Epithelial cell of esophagus (primary cell): ENCODE measurements around the gene LUZP1.
A peak's percentile ranks its signal among the peaks of the same experiment; 100 is the strongest.

Experiments
- DNase-seq: peaks from one replicate; pipeline ENCODE4 v3.0.0; 2010; ENCODE audit warnings: low read depth
- H3K4me3 ChIP-seq: 2 replicates; pipeline ENCODE4 v1.5.1; 2011; ENCODE audit warnings: mild to moderate bottlenecking, low read length, control low read depth
- TF ChIP-seq, protein P1 (sequence below): IDR thresholded peaks from 2 replicates; pipeline ENCODE4 v1.5.1; 2011; ENCODE audit warnings: low read depth, mild to moderate bottlenecking, low read length, control low read depth, inconsistent platforms; ENCODE audit not compliant: insufficient read depth; ENCODE audit errors: missing control alignments

LUZP1 gene

DNA sequence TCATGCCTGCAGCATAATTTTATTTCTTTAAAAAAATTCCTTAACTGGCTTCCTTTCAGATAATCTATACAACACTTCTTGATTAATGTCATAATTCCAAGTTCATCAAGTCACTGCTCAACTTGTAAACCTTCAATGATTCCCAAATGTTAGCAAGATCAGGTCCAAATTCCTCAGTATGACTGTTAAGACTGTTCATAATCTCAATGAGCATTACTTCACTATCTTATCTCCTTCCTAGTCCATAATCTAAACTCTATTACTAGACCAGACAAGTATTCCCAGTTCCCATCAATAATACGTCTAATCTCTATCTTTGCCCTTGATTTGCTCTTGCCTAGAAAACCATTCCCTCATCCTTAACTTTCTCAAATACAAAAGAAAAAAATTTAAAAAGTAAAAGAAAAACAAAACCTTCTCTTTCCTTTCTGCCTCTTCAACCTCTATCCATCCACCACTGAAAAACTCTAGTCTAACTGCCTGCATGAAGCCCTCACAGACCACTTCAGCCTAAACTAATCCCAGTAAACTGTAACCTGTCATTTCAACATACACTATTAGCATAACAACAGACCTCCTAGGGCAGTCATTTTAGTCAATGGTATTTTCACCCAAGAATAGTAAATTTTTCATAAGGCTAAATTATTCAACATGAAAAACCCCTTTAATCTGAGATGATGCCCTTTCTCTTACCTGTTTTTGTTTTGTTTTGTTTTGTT is 15.5 kb downstream of the LUZP1 start:
- no peak overlapping the region for H3K4me3 ChIP-seq
- TF ChIP-seq, protein P1, sequence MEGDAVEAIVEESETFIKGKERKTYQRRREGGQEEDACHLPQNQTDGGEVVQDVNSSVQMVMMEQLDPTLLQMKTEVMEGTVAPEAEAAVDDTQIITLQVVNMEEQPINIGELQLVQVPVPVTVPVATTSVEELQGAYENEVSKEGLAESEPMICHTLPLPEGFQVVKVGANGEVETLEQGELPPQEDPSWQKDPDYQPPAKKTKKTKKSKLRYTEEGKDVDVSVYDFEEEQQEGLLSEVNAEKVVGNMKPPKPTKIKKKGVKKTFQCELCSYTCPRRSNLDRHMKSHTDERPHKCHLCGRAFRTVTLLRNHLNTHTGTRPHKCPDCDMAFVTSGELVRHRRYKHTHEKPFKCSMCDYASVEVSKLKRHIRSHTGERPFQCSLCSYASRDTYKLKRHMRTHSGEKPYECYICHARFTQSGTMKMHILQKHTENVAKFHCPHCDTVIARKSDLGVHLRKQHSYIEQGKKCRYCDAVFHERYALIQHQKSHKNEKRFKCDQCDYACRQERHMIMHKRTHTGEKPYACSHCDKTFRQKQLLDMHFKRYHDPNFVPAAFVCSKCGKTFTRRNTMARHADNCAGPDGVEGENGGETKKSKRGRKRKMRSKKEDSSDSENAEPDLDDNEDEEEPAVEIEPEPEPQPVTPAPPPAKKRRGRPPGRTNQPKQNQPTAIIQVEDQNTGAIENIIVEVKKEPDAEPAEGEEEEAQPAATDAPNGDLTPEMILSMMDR, result no peak
- DNase-seq, result no peak

- no peak overlapping the region for H3K4me3 ChIP-seq
- DNase-seq, result no peak
- TF ChIP-seq, protein P1, result no peak
These were observed 17.9 kb downstream of the LUZP1 start for GRCh38 chr1:23150742-23151141.

DNA sequence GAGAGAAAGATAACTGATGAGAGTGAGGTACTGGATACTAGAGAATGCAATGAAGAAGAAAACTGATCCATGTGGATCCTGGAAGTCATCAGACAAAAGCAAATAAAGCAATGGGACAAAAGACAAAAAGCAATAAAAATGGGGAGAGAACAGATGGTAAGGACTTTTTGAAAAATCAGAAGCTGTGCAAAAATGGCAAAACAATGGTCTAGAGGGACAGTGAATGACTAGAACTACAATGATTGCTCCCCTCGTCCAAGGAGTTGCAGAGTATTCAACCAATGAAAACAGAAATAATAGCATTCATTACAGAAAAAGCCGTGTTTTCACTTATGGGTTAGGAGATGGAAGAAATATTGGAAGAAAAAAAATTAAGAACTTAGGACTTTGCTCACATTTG is 18.5 kb downstream of the LUZP1 start:
- TF ChIP-seq, protein P1, result no peak

GRCh38 chr1:23149114-23149513 is 19.5 kb downstream of the LUZP1 start:
- peak; percentile 56 for DNase-seq
- no peak overlapping the region for H3K4me3 ChIP-seq
- TF ChIP-seq, protein P1, result no peak

More for the DNA sequence above, 18.5 kb downstream of the LUZP1 start:
- H3K4me3 ChIP-seq, result no peak overlapping the region
- no peak for DNase-seq

DNA sequence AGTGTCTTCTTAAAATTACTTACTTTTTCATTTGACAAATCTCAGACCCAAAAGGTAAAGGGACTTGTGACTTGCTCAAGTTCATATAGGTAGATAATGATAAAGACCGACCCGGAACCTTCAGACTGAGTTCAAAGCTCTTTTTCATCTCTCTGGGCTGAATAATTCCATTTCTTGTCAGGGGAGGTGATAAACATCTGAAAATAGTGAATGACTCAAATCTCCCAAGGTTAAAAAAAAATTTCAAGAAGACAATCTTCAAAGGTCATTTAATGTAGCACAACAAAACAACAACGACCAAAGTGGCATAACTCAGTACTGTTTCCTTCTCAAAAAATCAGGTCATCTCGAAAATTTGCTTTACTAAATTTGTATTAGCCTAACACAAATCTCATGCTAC is 20.6 kb downstream of the LUZP1 start:
- TF ChIP-seq, protein P1, result no peak
- no peak for DNase-seq
- no peak overlapping the region for H3K4me3 ChIP-seq

DNA sequence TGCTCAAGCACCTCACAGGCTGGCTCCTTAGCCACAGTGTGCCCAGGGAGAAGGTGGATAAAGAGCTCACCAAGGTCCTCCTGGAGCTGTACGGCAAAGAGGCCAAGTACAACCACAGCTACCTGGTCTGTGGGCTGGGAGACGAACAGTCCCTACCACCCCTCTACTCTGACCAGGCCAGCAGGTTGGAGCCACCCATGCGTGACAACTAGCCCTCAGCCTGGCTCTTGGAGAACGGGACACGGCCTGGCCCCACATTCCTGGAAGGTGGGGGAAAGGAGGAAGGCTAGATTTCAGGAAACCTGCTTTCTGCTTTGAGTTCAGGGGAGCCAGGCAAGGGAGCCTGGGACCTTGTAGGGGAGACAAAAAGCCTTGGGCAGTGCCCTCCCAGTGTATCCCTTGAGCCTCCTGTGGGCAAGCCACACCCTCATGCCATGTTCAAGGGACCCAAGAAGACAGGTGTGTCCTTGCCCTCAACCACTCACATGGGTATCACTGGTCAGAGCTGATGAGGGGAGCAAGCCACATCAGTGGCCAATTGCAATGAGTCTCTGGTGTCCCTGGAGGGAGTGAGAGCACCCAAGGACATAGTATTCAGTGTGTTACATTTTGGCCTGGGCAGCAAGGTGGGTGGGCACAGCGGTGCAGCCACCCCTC is 27.6 kb downstream of the LUZP1 start:
- no peak for DNase-seq
- H3K4me3 ChIP-seq, result no peak overlapping the region
- TF ChIP-seq, protein P1, result no peak
